Tibial artery (tissue), 4 donors: ENCODE data around the gene CDK9.
"Not testable (repeated sequence)": the region's sequence is repeated elsewhere in the genome, so short reads cannot be mapped to it uniquely, and the experiment has no call there.

Source experiments
- DNase-seq, 2 donors: peaks; one replicate each; pipeline ENCODE4 v3.0.0-alpha.2; 2019
- H3K27ac ChIP-seq, 2 donors: fragments of 200-600 bp; sonication (generic) in 1 of 2; 1 replicate in 1 of 2; 2 replicates in 1 of 2; pipeline ENCODE4 v1.5.1; 2018 to 2019; ENCODE audit warnings: mild to moderate bottlenecking in 1 of 2
- H3K27me3 ChIP-seq, 2 donors: fragments of 200-600 bp; sonication (generic) in 1 of 2; one replicate each; pipeline versions ENCODE4 v1.5.1 to v1.6.0; 2016 to 2019
- H3K36me3 ChIP-seq, 3 donors: fragments of 200-600 bp; sonication (generic) in 2 of 3; one replicate each; pipeline ENCODE4 v1.5.1; 2016 to 2019; ENCODE audit warnings: mild to moderate bottlenecking in 2 of 3
- H3K4me1 ChIP-seq, 4 donors: fragments of 200-600 bp; sonication (generic) in 2 of 4; 1 replicate in 3 of 4; 2 replicates in 1 of 4; pipeline ENCODE4 v1.5.1; 2016 to 2019
- H3K4me3 ChIP-seq, 2 donors: fragments of 200-600 bp; sonication (generic) in 1 of 2; 1 replicate in 1 of 2; 2 replicates in 1 of 2; pipeline ENCODE4 v1.5.1; 2018 to 2019; ENCODE audit warnings: mild to moderate bottlenecking in 2 of 2
- H3K9me3 ChIP-seq, 3 donors: fragments of 200-600 bp; sonication (generic) in 1 of 3; one replicate each; pipeline ENCODE4 v1.5.1; 2016 to 2019
- intact Hi-C: fragments of 100-400 bp; cut with DNase I; formaldehyde crosslinking; loops from one replicate; pipeline ENCODE4 v1.15.0; 2023; ENCODE audit warnings: low total_unique reads
- TF ChIP-seq, protein P1 (sequence below), 2 experiments: fragments of 200-600 bp in 1 of 2; fragments of 450-650 bp in 1 of 2; IDR thresholded peaks; one replicate each; pipeline ENCODE4 v1.5.1; 2017 to 2019; ENCODE audit warnings: antibody characterized with exemption in 2 of 2, mild to moderate bottlenecking in 1 of 2, moderate library complexity in 1 of 2

CDK9 gene

DNA sequence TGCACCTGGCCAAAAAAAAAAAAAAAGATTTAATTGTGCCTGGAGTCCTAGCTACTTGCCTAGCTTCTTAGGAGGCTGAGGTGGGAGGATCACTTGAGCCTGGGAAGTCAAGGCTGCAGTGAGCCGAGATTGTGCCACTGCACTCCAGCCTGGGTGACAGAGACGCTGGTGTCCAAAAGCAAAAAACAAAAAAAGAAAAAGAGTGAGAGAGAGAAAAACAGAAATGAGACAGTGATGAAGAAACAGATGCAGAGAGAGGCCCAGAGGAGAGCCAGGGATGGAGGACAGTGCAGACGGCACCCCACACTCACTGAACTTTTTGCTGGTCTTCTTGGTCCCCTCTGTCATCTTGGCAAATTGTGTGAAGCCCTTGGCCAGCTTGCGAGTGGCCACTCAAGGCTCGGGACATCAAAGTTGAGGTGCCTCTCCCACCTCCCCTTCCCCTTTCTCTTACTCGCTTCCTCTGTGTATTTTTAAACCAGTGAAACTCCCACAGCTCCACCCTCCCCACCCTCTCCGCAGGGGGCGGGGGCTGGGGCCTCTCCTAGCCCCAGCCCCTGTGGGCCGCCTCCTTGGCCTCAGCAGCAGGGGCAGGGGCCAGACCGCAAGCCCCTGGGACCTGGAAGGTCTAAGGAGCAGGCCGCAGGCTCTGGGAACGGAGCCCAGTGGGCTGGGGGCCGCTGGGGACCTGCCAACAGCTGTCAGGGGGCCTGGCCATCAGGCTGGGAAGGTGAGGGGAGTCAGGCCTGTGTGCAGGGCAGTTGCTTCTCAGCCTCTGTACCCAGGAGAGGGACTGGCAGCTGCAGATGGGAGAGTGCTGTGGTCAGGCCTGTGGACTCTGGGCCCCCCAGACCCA, 7.3 kb upstream of the CDK9 start, which contains the start of gene SH2D3C:
Gene SH2D3C, minus strand, starts transcription at position 387 of the 856 bp plus-strand sequence. Its CDS starts 39 bp downstream, at position 348.
- TF ChIP-seq, protein P1, sequence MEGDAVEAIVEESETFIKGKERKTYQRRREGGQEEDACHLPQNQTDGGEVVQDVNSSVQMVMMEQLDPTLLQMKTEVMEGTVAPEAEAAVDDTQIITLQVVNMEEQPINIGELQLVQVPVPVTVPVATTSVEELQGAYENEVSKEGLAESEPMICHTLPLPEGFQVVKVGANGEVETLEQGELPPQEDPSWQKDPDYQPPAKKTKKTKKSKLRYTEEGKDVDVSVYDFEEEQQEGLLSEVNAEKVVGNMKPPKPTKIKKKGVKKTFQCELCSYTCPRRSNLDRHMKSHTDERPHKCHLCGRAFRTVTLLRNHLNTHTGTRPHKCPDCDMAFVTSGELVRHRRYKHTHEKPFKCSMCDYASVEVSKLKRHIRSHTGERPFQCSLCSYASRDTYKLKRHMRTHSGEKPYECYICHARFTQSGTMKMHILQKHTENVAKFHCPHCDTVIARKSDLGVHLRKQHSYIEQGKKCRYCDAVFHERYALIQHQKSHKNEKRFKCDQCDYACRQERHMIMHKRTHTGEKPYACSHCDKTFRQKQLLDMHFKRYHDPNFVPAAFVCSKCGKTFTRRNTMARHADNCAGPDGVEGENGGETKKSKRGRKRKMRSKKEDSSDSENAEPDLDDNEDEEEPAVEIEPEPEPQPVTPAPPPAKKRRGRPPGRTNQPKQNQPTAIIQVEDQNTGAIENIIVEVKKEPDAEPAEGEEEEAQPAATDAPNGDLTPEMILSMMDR (IDR thresholded peaks at IDR 0.05), result no peak
- Histone ChIP-seq H3K36me3 (no peaks in the 10 kb centered on the region), H3K4me1 (no peaks in the 10 kb centered on the region), H3K4me3 (no peak within 1 kb of the TSS), H3K27me3 (peaks cover 0 to 3% of the 10 kb centered on the region in 2 donors), H3K9me3 (no peaks in the 10 kb centered on the region), H3K27ac (no peak within 1 kb of the TSS)
- intact Hi-C loops, result no loop called here
- no peak for DNase-seq

GRCh38 chr9:127779136-127779981, 6.5 kb upstream of the CDK9 start:
- Histone ChIP-seq H3K4me3 (no peak overlapping the region), H3K36me3 (no peaks in the 10 kb centered on the region), H3K27ac (no peak overlapping the region), H3K27me3 (peaks cover 0 to 3% of the 10 kb centered on the region in 2 donors), H3K4me1 (peaks cover 0 to 3% (median under 1%) of the 10 kb centered on the region in 4 donors), H3K9me3 (no peaks in the 10 kb centered on the region)
- intact Hi-C loops, result no loop called here
- DNase-seq, result no peak
- TF ChIP-seq, protein P1 (IDR thresholded peaks at IDR 0.05), result no peak

- TF ChIP-seq, protein P1 (IDR thresholded peaks at IDR 0.05), result no peak
- no peak for DNase-seq
- Histone ChIP-seq H3K27me3 (peaks cover 0 to 3% of the 10 kb centered on the region in 2 donors), H3K27ac (no peak overlapping the region), H3K36me3 (no peaks in the 10 kb centered on the region), H3K9me3 (no peaks in the 10 kb centered on the region), H3K4me1 (peaks cover 0 to 9% (median 3%) of the 10 kb centered on the region in 4 donors), H3K4me3 (no peak overlapping the region)
- intact Hi-C loops, result no loop called here
These were observed 5.5 kb upstream of the CDK9 start for GRCh38 chr9:127780126-127780885.

DNA sequence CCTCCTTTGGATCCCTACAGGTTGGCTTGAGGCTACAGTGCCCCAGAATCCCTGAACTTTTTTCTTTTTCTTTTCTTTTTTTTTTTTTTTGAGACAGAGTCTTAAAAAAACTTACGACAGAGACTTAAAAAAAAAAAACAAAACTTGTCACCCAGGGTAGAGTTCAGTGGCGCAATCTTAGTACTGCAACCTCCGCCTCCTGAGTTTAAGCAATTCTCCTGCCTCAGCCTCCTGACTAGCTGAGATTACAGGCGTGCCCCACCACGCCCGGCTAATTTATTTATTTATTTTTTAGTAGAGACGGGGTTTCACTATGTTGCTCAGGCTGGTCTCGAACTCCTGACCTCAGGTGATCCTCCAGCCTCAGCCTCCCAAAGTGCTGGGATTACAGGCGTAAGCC, 4.9 kb upstream of the CDK9 start:
- H3K9me3 ChIP-seq, H3K4me1 ChIP-seq, H3K4me3 ChIP-seq, H3K27me3 ChIP-seq, H3K36me3 ChIP-seq, H3K27ac ChIP-seq, intact Hi-C loops, DNase-seq: not testable (repeated sequence)

DNA sequence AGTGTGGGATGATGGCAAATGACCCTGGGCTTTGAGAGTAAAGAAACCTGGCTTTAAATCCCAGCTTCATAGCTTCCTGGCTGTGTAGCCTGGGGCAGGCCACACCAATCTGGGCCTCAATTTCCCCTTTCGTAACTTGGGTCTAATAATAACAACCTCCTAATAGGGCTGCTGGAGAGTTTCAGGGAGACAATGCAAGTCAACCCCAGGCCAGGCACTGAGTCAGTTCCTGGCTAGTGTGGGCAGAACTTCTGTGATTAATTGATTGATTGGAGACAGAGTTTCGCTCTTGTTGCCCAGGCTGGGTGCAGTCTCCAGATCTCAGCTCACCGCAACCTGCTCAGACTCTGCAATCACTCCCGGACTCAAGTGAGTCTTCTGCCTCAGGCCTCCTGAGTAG, 4.0 kb upstream of the CDK9 start:
- no peak for DNase-seq
- TF ChIP-seq, protein P1 (IDR thresholded peaks at IDR 0.05), result no peak
- peaks cover 0 to under 1% (median 0%) of the 10 kb centered on the region in 3 donors for H3K36me3 ChIP-seq
- no peaks in the 10 kb centered on the region for H3K9me3 ChIP-seq
- H3K27me3 ChIP-seq, result no peaks in the 10 kb centered on the region
- no peak overlapping the region for H3K27ac ChIP-seq
- peaks cover 0 to 12% (median 7%) of the 10 kb centered on the region in 4 donors for H3K4me1 ChIP-seq
- H3K4me3 ChIP-seq, result no peak overlapping the region
- intact Hi-C loops, result no loop called here
